GM10266 (cell line): Measurements from ENCODE around the gene TBC1D14.

Experiments used
- DNase-seq: peaks from one replicate; pipeline ENCODE4 v3.0.0; 2012; ENCODE audit errors: extremely low spot score
- CTCF ChIP-seq: IDR thresholded peaks from 2 replicates; pipeline ENCODE4 v1.5.1; 2012; ENCODE audit warnings: mild to moderate bottlenecking, low read depth; ENCODE audit not compliant: control insufficient read depth, insufficient read depth; ENCODE audit errors: missing control alignments

Gene TBC1D14

GRCh38 chr4:6983544-6984142 is 74.0 kb downstream of the TBC1D14 start:
- TF ChIP-seq CTCF: no peak
- DNase-seq: no peak

GRCh38 chr4:6984612-6985425 is 75.2 kb downstream of the TBC1D14 start:
- no peak for TF ChIP-seq CTCF
- DNase-seq: no peak

GRCh38 chr4:6986072-6986780 is 76.6 kb downstream of the TBC1D14 start:
- DNase-seq: no peak

GRCh38 chr4:6986781-6987587 is 77.4 kb downstream of the TBC1D14 start:
- peak; percentile 98 for DNase-seq
- peak; percentile 28 for TF ChIP-seq CTCF

More at GRCh38 chr4:6986072-6986780, 76.6 kb downstream of the TBC1D14 start:
- no peak for TF ChIP-seq CTCF

- no peak for DNase-seq
- TF ChIP-seq CTCF: no peak
Measured at GRCh38 chr4:6987588-6987961, 77.9 kb downstream of the TBC1D14 start.

- no peak for DNase-seq
- TF ChIP-seq CTCF: no peak
Measured at GRCh38 chr4:6988016-6988715, 78.5 kb downstream of the TBC1D14 start.
